ENCODE data around the gene KCNQ1OT1.

KCNQ1OT1 gene

GRCh38 chr11:2685566-2686359 lies 14.0 kb downstream of the KCNQ1OT1 start:
- H3K27me3 ChIP-seq (ENCODE audit: insufficient read depth, low read length, poor library complexity): no peaks in the 10 kb centered on the region
- no peak overlapping the region for H2BK15ac ChIP-seq (replicated peaks; ENCODE audit: low read depth)
- no peak overlapping the region for H2BK5ac ChIP-seq (ENCODE audit: low read length)
- no peak overlapping the region for H3K23ac ChIP-seq (ENCODE audit: low read length)
- no peak overlapping the region for H2BK120ac ChIP-seq (ENCODE audit: low read depth, low read length)
- H3K79me2 ChIP-seq (ENCODE audit: control insufficient read depth, insufficient read depth, low read length): no peaks in the 10 kb centered on the region
- no peak overlapping the region for H4K8ac ChIP-seq (ENCODE audit: low read depth, low read length)
- H3K79me1 ChIP-seq (ENCODE audit: low read length): no peaks in the 10 kb centered on the region
- no peak overlapping the region for H3K56ac ChIP-seq (ENCODE audit: low read length)
- no CpG with 5 or more reads among the region's 13 CpGs for WGBS (ENCODE audit: extremely low coverage, insufficient coverage, low lambda C conversion rate)
- H3K4me1 ChIP-seq (ENCODE audit: control insufficient read depth, low read depth, low read length): peaks cover 9% of the 10 kb centered on the region
- no peak overlapping the region for H3K4me2 ChIP-seq (ENCODE audit: low read length)
- no peak overlapping the region for H3K27ac ChIP-seq (ENCODE audit: low read depth, low read length)
- no peak overlapping the region for H4K5ac ChIP-seq (ENCODE audit: low read length)
- no peak overlapping the region for H3K4me3 ChIP-seq (ENCODE audit: low read length)
- H3K18ac ChIP-seq (ENCODE audit: low read length): no peak overlapping the region
- no peak for DNase-seq
- no peak overlapping the region for H3K9ac ChIP-seq (ENCODE audit: low read length)
- no peaks in the 10 kb centered on the region for H3K36me3 ChIP-seq (ENCODE audit: control insufficient read depth, insufficient read depth, low read length)
- no peak overlapping the region for H3K4ac ChIP-seq (ENCODE audit: low read depth, low read length)
- H2AK5ac ChIP-seq (ENCODE audit: low read length): no peak overlapping the region

- Histone ChIP-seq H3K4ac (ENCODE audit: low read depth, low read length) (no peak overlapping the region), H3K79me2 (ENCODE audit: control insufficient read depth, insufficient read depth, low read length) (no peaks in the 10 kb centered on the region), H3K27ac (ENCODE audit: low read depth, low read length) (no peak overlapping the region), H3K23ac (ENCODE audit: low read length) (no peak overlapping the region), H3K18ac (ENCODE audit: low read length) (no peak overlapping the region), H3K79me1 (ENCODE audit: low read length) (no peaks in the 10 kb centered on the region), H2BK120ac (ENCODE audit: low read depth, low read length) (no peak overlapping the region), H3K27me3 (ENCODE audit: insufficient read depth, low read length, poor library complexity) (no peaks in the 10 kb centered on the region), H2BK5ac (ENCODE audit: low read length) (no peak overlapping the region), H3K9ac (ENCODE audit: low read length) (no peak overlapping the region), H4K5ac (ENCODE audit: low read length) (no peak overlapping the region), H4K8ac (ENCODE audit: low read depth, low read length) (no peak overlapping the region), H3K56ac (ENCODE audit: low read length) (no peak overlapping the region), H2AK5ac (ENCODE audit: low read length) (no peak overlapping the region), H2BK15ac (replicated peaks; ENCODE audit: low read depth) (no peak overlapping the region), H3K4me1 (ENCODE audit: control insufficient read depth, low read depth, low read length) (peaks cover 6% of the 10 kb centered on the region), H3K4me3 (ENCODE audit: low read length) (no peak overlapping the region), H3K4me2 (ENCODE audit: low read length) (no peak overlapping the region), H3K36me3 (ENCODE audit: control insufficient read depth, insufficient read depth, low read length) (no peaks in the 10 kb centered on the region)
- no peak for DNase-seq
- WGBS (ENCODE audit: extremely low coverage, insufficient coverage, low lambda C conversion rate): no CpG with 5 or more reads among the region's 6 CpGs
These were observed 14.7 kb downstream of the KCNQ1OT1 start for GRCh38 chr11:2685051-2685450.

- H3K4me3 ChIP-seq (ENCODE audit: low read length): no peak overlapping the region
- H3K4ac ChIP-seq (ENCODE audit: low read depth, low read length): no peak overlapping the region
- H3K79me1 ChIP-seq (ENCODE audit: low read length): no peaks in the 10 kb centered on the region
- H3K4me2 ChIP-seq (ENCODE audit: low read length): no peak overlapping the region
- H3K27me3 ChIP-seq (ENCODE audit: insufficient read depth, low read length, poor library complexity): no peaks in the 10 kb centered on the region
- H4K5ac ChIP-seq (ENCODE audit: low read length): no peak overlapping the region
- H3K9ac ChIP-seq (ENCODE audit: low read length): no peak overlapping the region
- no peak overlapping the region for H2BK120ac ChIP-seq (ENCODE audit: low read depth, low read length)
- no peak overlapping the region for H3K23ac ChIP-seq (ENCODE audit: low read length)
- H3K36me3 ChIP-seq (ENCODE audit: control insufficient read depth, insufficient read depth, low read length): no peaks in the 10 kb centered on the region
- H4K8ac ChIP-seq (ENCODE audit: low read depth, low read length): no peak overlapping the region
- no peak overlapping the region for H2AK5ac ChIP-seq (ENCODE audit: low read length)
- no peak overlapping the region for H2BK5ac ChIP-seq (ENCODE audit: low read length)
- DNase-seq: no peak
- H3K79me2 ChIP-seq (ENCODE audit: control insufficient read depth, insufficient read depth, low read length): no peaks in the 10 kb centered on the region
- no peak overlapping the region for H3K27ac ChIP-seq (ENCODE audit: low read depth, low read length)
- peaks cover 6% of the 10 kb centered on the region for H3K4me1 ChIP-seq (ENCODE audit: control insufficient read depth, low read depth, low read length)
- H3K18ac ChIP-seq (ENCODE audit: low read length): no peak overlapping the region
- no CpG with 5 or more reads among the region's 1 CpG for WGBS (ENCODE audit: extremely low coverage, insufficient coverage, low lambda C conversion rate)
- H2BK15ac ChIP-seq (replicated peaks; ENCODE audit: low read depth): no peak overlapping the region
- no peak overlapping the region for H3K56ac ChIP-seq (ENCODE audit: low read length)
These were observed 15.2 kb downstream of the KCNQ1OT1 start for GRCh38 chr11:2684581-2684980.

- Histone ChIP-seq H4K5ac (ENCODE audit: low read length) (no peak overlapping the region), H3K4me2 (ENCODE audit: low read length) (no peak overlapping the region), H2BK15ac (replicated peaks; ENCODE audit: low read depth) (no peak overlapping the region), H3K4me3 (ENCODE audit: low read length) (no peak overlapping the region), H2AK5ac (ENCODE audit: low read length) (no peak overlapping the region), H3K79me1 (ENCODE audit: low read length) (no peaks in the 10 kb centered on the region), H3K56ac (ENCODE audit: low read length) (no peak overlapping the region), H3K27ac (ENCODE audit: low read depth, low read length) (no peak overlapping the region), H3K4me1 (ENCODE audit: control insufficient read depth, low read depth, low read length) (peaks cover 6% of the 10 kb centered on the region), H3K36me3 (ENCODE audit: control insufficient read depth, insufficient read depth, low read length) (no peaks in the 10 kb centered on the region), H3K4ac (ENCODE audit: low read depth, low read length) (no peak overlapping the region), H3K79me2 (ENCODE audit: control insufficient read depth, insufficient read depth, low read length) (no peaks in the 10 kb centered on the region), H4K8ac (ENCODE audit: low read depth, low read length) (no peak overlapping the region), H2BK5ac (ENCODE audit: low read length) (no peak overlapping the region), H3K18ac (ENCODE audit: low read length) (no peak overlapping the region), H3K9ac (ENCODE audit: low read length) (no peak overlapping the region), H2BK120ac (ENCODE audit: low read depth, low read length) (no peak overlapping the region), H3K23ac (ENCODE audit: low read length) (no peak overlapping the region), H3K27me3 (ENCODE audit: insufficient read depth, low read length, poor library complexity) (no peaks in the 10 kb centered on the region)
- no peak for DNase-seq
- WGBS (ENCODE audit: extremely low coverage, insufficient coverage, low lambda C conversion rate): no CpG with 5 or more reads among the region's 4 CpGs
These were observed 16.0 kb downstream of the KCNQ1OT1 start for GRCh38 chr11:2683806-2684205.

GRCh38 chr11:2681408-2682145 lies 18.2 kb downstream of the KCNQ1OT1 start:
- WGBS (ENCODE audit: extremely low coverage, insufficient coverage, low lambda C conversion rate): no CpG with 5 or more reads among the region's 5 CpGs
- Histone ChIP-seq H3K23ac (ENCODE audit: low read length) (no peak overlapping the region), H3K4me1 (ENCODE audit: control insufficient read depth, low read depth, low read length) (no peaks in the 10 kb centered on the region), H3K4ac (ENCODE audit: low read depth, low read length) (no peak overlapping the region), H3K4me2 (ENCODE audit: low read length) (no peak overlapping the region), H2BK5ac (ENCODE audit: low read length) (no peak overlapping the region), H3K56ac (ENCODE audit: low read length) (no peak overlapping the region), H4K8ac (ENCODE audit: low read depth, low read length) (no peak overlapping the region), H3K4me3 (ENCODE audit: low read length) (no peak overlapping the region), H3K18ac (ENCODE audit: low read length) (no peak overlapping the region), H2BK15ac (replicated peaks; ENCODE audit: low read depth) (no peak overlapping the region), H3K27ac (ENCODE audit: low read depth, low read length) (no peak overlapping the region), H2AK5ac (ENCODE audit: low read length) (no peak overlapping the region), H3K36me3 (ENCODE audit: control insufficient read depth, insufficient read depth, low read length) (no peaks in the 10 kb centered on the region), H3K27me3 (ENCODE audit: insufficient read depth, low read length, poor library complexity) (no peaks in the 10 kb centered on the region), H3K79me2 (ENCODE audit: control insufficient read depth, insufficient read depth, low read length) (no peaks in the 10 kb centered on the region), H3K79me1 (ENCODE audit: low read length) (no peaks in the 10 kb centered on the region), H2BK120ac (ENCODE audit: low read depth, low read length) (no peak overlapping the region), H4K5ac (ENCODE audit: low read length) (no peak overlapping the region), H3K9ac (ENCODE audit: low read length) (no peak overlapping the region)
- DNase-seq: no peak

Measured in mesendoderm (in vitro differentiated cells).